ENCODE data around the gene VPS35. TPM values are rescaled to one million over a fixed set of nuclear protein-coding genes. Genes with fewer than 3 reads are reported as not detected.

Gene VPS35
- total and polyA plus RNA-seq, 2 of the 13 experiments (the other 11 are each of a cell fraction or from before 2014, with no cell fraction given) = 30.7 to 136 TPM

GRCh38 chr16:46689365-46690280 lies 645 bp upstream of the VPS35 start, which contains the start of gene ORC6 (continued):
- TF ChIP-seq ZMYM2 (CRISPR knock-in tag; IDR thresholded peaks at IDR 0.05) (0 out of 2 replicates have a peak, but pooled peaks have one; percentile 5), FUBP1 (CRISPR knock-in tag; IDR thresholded peaks at IDR 0.05; ENCODE audit: borderline replicate concordance) (no peak)

- no TSS peak for BruUV-seq (replicated peaks)
- Histone ChIP-seq H3K9me3 (ENCODE audit: low read length) (no peaks in the 10 kb centered on the region), H4K20me1 (ENCODE audit: insufficient read depth, low read length) (peaks cover 50% of the 10 kb centered on the region), H3K27ac (ENCODE audit: extremely low read length, insufficient read depth, low read length) (peak overlapping the region; percentile 89), H3K9ac (ENCODE audit: insufficient read depth, low read depth, low read length) (peak overlapping the region; percentile 87), H3K27me3 (ENCODE audit: control insufficient read depth in 1 of 2, insufficient read depth in 2 of 2, low read length in 2 of 2) (no peaks in the 10 kb centered on the region; a peak in 1 of 5 replicates), H3K79me2 (ENCODE audit: insufficient read depth, low read length) (peaks cover 78% of the 10 kb centered on the region), H3K4me3 (replicated peaks in 1 of 3; ENCODE audit: insufficient read depth in 1 of 3, low read depth in 2 of 3, low read length in 3 of 3) (peak overlapping the region; percentile 85 to 96 (median 92)), H3K36me3 (replicated peaks in 1 of 2; ENCODE audit: control insufficient read depth in 1 of 2, insufficient read depth in 2 of 2, low read length in 2 of 2) (peaks cover 0 to 2% of the 10 kb centered on the region in 2 experiments; a peak in 1 of 5 replicates), H2AFZ (ENCODE audit: low read length) (no peak overlapping the region), H3K4me2 (ENCODE audit: low read depth, low read length) (peak overlapping the region; percentile 86), H3K4me1 (ENCODE audit: insufficient read depth, low read length) (peaks cover 73% of the 10 kb centered on the region)
- ATAC-seq (no peak), FAIRE-seq (no peak), DNase-seq (ENCODE audit: low spot score) (no peak)
- POLR2A ChIA-PET = no interaction called here
- CTCF ChIA-PET (ENCODE audit: low intra/inter-chr PET ratio, low total read pairs) = interaction anchor here (2.6 kb wide), 1 partner anchor 15 kb away, joined by 21 read pairs; no protein-coding TSS in a partner anchor
- 4% methylated on average over 14 of the region's 14 CpGs for WGBS (ENCODE audit: low lambda C conversion rate)
- in situ Hi-C loops (cut with HindIII; ENCODE audit: extremely low pct_ligation_motif_present, low pct_unique_long_range_greater_than_20kb) = loop anchor here (5.0 kb wide), 1 partner anchor 114 kb away; no protein-coding TSS in a partner anchor
- intact Hi-C loops (cut with micrococcal nuclease; ENCODE audit: unreplicated experiment) = loop anchor here (1.0 to 5.0 kb wide), 2 partner anchors 15 to 114 kb away; no protein-coding TSS in a partner anchor
- TF ChIP-seq CSRNP1 (CRISPR knock-in tag; IDR thresholded peaks at IDR 0.05) (no peak), CHD2 (IDR thresholded peaks at IDR 0.05; ENCODE audit: low read depth, low read length) (0 out of 2 replicates have a peak, but pooled peaks have one; percentile 20), CEBPG (CRISPR knock-in tag; IDR thresholded peaks at IDR 0.05) (no peak), ZNF318 (CRISPR knock-in tag; IDR thresholded peaks at IDR 0.05) (no peak), NCOR1 (IDR thresholded peaks at IDR 0.05; ENCODE audit: borderline replicate concordance, low read length) (peak; percentile 35; the same call in 1 of the 2 replicates), U2AF2 (IDR thresholded peaks at IDR 0.05; ENCODE audit: low read depth, low read length) (no peak)
These were observed 801 bp downstream of the VPS35 start for GRCh38 chr16:46688101-46688653.
